CD4-positive, alpha-beta T cell treated with Interleukin-2 at 100 ng/mL for 4 hours (primary cell): ENCODE measurements around the gene D2HGDH.
"Not testable (repeated sequence)": the region's sequence is repeated elsewhere in the genome, so short reads cannot be mapped to it uniquely, and the experiment has no call there.

Experiments
- DNase-seq: peaks from one replicate; pipeline ENCODE4 v3.0.0-alpha.2; 2020; ENCODE audit warnings: low spot score

D2HGDH gene

GRCh38 chr2:241748468-241749256 lies 14.2 kb downstream of the D2HGDH start:
- no peak for DNase-seq

- DNase-seq = no peak
Observed at GRCh38 chr2:241750076-241750840, 15.8 kb downstream of the D2HGDH start.

- no peak for DNase-seq
Observed at GRCh38 chr2:241751152-241751551, 16.7 kb downstream of the D2HGDH start.

- DNase-seq = no peak
Observed at GRCh38 chr2:241751776-241752175, 17.3 kb downstream of the D2HGDH start.

GRCh38 chr2:241752253-241752652 lies 17.8 kb downstream of the D2HGDH start:
- no peak for DNase-seq

GRCh38 chr2:241752689-241753276 lies 18.4 kb downstream of the D2HGDH start:
- DNase-seq = no peak

GRCh38 chr2:241753493-241753892 lies 19.1 kb downstream of the D2HGDH start:
- DNase-seq = no peak

- no peak for DNase-seq
Observed at GRCh38 chr2:241754042-241754441, 19.6 kb downstream of the D2HGDH start.

GRCh38 chr2:241755166-241755565 lies 20.7 kb downstream of the D2HGDH start:
- DNase-seq = no peak

- no peak for DNase-seq
Observed at GRCh38 chr2:241755777-241756176, 21.3 kb downstream of the D2HGDH start.

- no peak for DNase-seq
Observed at GRCh38 chr2:241759067-241759807, 24.8 kb downstream of the D2HGDH start.

GRCh38 chr2:241759893-241760292 lies 25.5 kb downstream of the D2HGDH start:
- DNase-seq = not testable (repeated sequence)

GRCh38 chr2:241760301-241760771 lies 25.9 kb downstream of the D2HGDH start:
- DNase-seq = no peak

- no peak for DNase-seq
Observed at GRCh38 chr2:241762321-241762932, 28.0 kb downstream of the D2HGDH start.

GRCh38 chr2:241762933-241763369 lies 28.5 kb downstream of the D2HGDH start:
- peak; percentile 87 for DNase-seq

- DNase-seq = peak; percentile 37
Observed at GRCh38 chr2:241763551-241764274, 29.3 kb downstream of the D2HGDH start.

- DNase-seq = no peak
Observed at GRCh38 chr2:241764275-241765241, 30.1 kb downstream of the D2HGDH start.

GRCh38 chr2:241767464-241768250 lies 33.2 kb downstream of the D2HGDH start:
- DNase-seq = no peak

- no peak for DNase-seq
Observed at GRCh38 chr2:241768251-241768711, 33.9 kb downstream of the D2HGDH start.
